HL-60 (cell line): ENCODE measurements around the gene EFCAB6.

Source experiments
- GABPA ChIP-seq: IDR thresholded peaks from 2 replicates; pipeline ENCODE4 v1.6.1; 2012; ENCODE audit warnings: low read depth
- POLR2AphosphoS5 ChIP-seq: IDR thresholded peaks from 2 replicates; pipeline ENCODE4 v1.6.1; 2012; ENCODE audit warnings: low read depth
- SPI1 ChIP-seq: IDR thresholded peaks from 2 replicates; pipeline ENCODE4 v1.6.1; 2012; ENCODE audit warnings: low read depth, mild to moderate bottlenecking, borderline replicate concordance
- TF ChIP-seq, protein P1 (sequence below): IDR thresholded peaks from one replicate; pipeline ENCODE4 v1.5.1; 2011; ENCODE audit warnings: low read length, control low read depth, inconsistent platforms; ENCODE audit not compliant: insufficient read depth
- TF ChIP-seq, protein P2 (sequence below): IDR thresholded peaks from 2 replicates; pipeline ENCODE4 v1.6.1; 2012; ENCODE audit warnings: low read depth; ENCODE audit not compliant: insufficient replicate concordance

DNA sequence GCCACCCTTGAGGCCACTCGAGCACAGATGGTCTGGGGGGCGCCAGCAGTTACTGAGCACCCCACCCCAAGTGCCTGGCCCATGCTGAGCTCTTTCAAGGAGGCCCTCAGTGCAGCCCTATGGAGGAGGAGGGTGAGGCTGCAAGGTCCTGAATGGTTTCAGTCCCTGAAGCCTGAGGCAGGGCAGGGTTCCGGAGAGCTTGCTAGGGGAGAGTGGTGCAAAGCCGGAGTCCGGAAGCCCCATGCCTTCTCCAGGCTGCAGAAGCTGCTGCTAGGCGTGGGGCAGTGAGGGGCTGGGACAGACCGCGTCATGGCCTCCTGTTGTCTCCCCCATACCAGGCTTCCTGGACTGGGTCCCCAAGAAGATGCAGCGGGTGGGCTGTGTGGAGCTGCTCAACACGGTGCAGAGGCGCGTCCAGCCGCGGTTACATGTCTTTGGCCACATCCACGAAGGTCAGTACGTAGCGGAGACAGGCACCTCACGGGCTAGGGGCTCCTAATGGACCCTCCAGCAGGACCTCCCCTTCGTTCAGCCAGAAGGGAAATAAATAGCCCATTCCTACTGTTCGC is 309.7 kb downstream of the EFCAB6 start:
- TF ChIP-seq, protein P1, sequence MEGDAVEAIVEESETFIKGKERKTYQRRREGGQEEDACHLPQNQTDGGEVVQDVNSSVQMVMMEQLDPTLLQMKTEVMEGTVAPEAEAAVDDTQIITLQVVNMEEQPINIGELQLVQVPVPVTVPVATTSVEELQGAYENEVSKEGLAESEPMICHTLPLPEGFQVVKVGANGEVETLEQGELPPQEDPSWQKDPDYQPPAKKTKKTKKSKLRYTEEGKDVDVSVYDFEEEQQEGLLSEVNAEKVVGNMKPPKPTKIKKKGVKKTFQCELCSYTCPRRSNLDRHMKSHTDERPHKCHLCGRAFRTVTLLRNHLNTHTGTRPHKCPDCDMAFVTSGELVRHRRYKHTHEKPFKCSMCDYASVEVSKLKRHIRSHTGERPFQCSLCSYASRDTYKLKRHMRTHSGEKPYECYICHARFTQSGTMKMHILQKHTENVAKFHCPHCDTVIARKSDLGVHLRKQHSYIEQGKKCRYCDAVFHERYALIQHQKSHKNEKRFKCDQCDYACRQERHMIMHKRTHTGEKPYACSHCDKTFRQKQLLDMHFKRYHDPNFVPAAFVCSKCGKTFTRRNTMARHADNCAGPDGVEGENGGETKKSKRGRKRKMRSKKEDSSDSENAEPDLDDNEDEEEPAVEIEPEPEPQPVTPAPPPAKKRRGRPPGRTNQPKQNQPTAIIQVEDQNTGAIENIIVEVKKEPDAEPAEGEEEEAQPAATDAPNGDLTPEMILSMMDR: no peak
- TF ChIP-seq, protein P2, sequence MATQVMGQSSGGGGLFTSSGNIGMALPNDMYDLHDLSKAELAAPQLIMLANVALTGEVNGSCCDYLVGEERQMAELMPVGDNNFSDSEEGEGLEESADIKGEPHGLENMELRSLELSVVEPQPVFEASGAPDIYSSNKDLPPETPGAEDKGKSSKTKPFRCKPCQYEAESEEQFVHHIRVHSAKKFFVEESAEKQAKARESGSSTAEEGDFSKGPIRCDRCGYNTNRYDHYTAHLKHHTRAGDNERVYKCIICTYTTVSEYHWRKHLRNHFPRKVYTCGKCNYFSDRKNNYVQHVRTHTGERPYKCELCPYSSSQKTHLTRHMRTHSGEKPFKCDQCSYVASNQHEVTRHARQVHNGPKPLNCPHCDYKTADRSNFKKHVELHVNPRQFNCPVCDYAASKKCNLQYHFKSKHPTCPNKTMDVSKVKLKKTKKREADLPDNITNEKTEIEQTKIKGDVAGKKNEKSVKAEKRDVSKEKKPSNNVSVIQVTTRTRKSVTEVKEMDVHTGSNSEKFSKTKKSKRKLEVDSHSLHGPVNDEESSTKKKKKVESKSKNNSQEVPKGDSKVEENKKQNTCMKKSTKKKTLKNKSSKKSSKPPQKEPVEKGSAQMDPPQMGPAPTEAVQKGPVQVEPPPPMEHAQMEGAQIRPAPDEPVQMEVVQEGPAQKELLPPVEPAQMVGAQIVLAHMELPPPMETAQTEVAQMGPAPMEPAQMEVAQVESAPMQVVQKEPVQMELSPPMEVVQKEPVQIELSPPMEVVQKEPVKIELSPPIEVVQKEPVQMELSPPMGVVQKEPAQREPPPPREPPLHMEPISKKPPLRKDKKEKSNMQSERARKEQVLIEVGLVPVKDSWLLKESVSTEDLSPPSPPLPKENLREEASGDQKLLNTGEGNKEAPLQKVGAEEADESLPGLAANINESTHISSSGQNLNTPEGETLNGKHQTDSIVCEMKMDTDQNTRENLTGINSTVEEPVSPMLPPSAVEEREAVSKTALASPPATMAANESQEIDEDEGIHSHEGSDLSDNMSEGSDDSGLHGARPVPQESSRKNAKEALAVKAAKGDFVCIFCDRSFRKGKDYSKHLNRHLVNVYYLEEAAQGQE: no peak
- no peak for TF ChIP-seq SPI1
- TF ChIP-seq POLR2AphosphoS5: no peak
- no peak for TF ChIP-seq GABPA
